ENCODE results near the gene SH2D2A. TPM values are rescaled to one million over a fixed set of nuclear protein-coding genes. Genes with fewer than 3 reads are reported as not detected.

Gene SH2D2A
- total and polyA plus RNA-seq, 2 donors (not counting 3 experiments of a cell fraction or from before 2014, with no cell fraction given) = 0.92 to 1.1 TPM

GRCh38 chr1:156805766-156806511 lies 10.7 kb downstream of the SH2D2A start:
- dilution Hi-C loops (cut with MboI; ENCODE audit: extremely low pct_ligation_motif_present, low sequenced_read_pairs) = no loop called here
- peaks cover 10% of the 10 kb centered on the region for H3K4me1 ChIP-seq (ENCODE audit: control insufficient read depth, extremely low read depth, insufficient read depth, low read length)
- no TSS peak for BruUV-seq (replicated peaks)
- H2AFZ ChIP-seq (ENCODE audit: low read depth, low read length) = no peak overlapping the region
- no peak overlapping the region for H3K27ac ChIP-seq (ENCODE audit: insufficient read depth, low read depth, low read length)
- ChIA-PET CTCF (interaction anchor here (0.6 to 2.3 kb wide), 8 partner anchors 8 to 277 kb away, joined by 3 to 15 read pairs (median 7); no protein-coding TSS in a partner anchor), POLR2A (no interaction called here)
- H3K4me3 ChIP-seq (replicated peaks in 1 of 3; ENCODE audit: insufficient read depth in 1 of 3, low read depth in 1 of 3, low read length in 3 of 3) = no peak overlapping the region
- no peaks in the 10 kb centered on the region for H3K9me1 ChIP-seq (replicated peaks; ENCODE audit: control insufficient read depth, extremely low read depth, insufficient read depth, low read length)
- no peaks in the 10 kb centered on the region for H4K20me1 ChIP-seq (replicated peaks; ENCODE audit: control insufficient read depth, extremely low read depth, insufficient read depth, low read length)
- no peak overlapping the region for H3K9ac ChIP-seq (replicated peaks; ENCODE audit: extremely low read depth, insufficient read depth, low read length)
- no peak for TF ChIP-seq JUN (IDR thresholded peaks at IDR 0.05; ENCODE audit: borderline replicate concordance, insufficient read depth, insufficient read length, low read depth)
- no peak for TF ChIP-seq MYC (IDR thresholded peaks at IDR 0.05; ENCODE audit: low read depth, low read length)
- H3K4me2 ChIP-seq (ENCODE audit: insufficient read depth, low read length) = no peak overlapping the region
- peaks cover 0 to 9% of the 10 kb centered on the region in 2 experiments for H3K36me3 ChIP-seq (ENCODE audit: control insufficient read depth in 2 of 2, extremely low read depth in 1 of 2, insufficient read depth in 2 of 2, low read length in 2 of 2)
- no peaks in the 10 kb centered on the region for H3K9me3 ChIP-seq (replicated peaks; ENCODE audit: control insufficient read depth, insufficient read depth, low read length)
- FAIRE-seq (no peak), DNase-seq (ENCODE audit: low read depth, low spot score) (peak; percentile 59)
- no peaks in the 10 kb centered on the region for H3K27me3 ChIP-seq (ENCODE audit: control insufficient read depth in 2 of 2, insufficient read depth in 2 of 2, low read length in 2 of 2)
- intact Hi-C loops (cut with micrococcal nuclease) = no loop called here
- no peaks in the 10 kb centered on the region for H3K79me2 ChIP-seq (ENCODE audit: control insufficient read depth, insufficient read depth, low read length)

DNA sequence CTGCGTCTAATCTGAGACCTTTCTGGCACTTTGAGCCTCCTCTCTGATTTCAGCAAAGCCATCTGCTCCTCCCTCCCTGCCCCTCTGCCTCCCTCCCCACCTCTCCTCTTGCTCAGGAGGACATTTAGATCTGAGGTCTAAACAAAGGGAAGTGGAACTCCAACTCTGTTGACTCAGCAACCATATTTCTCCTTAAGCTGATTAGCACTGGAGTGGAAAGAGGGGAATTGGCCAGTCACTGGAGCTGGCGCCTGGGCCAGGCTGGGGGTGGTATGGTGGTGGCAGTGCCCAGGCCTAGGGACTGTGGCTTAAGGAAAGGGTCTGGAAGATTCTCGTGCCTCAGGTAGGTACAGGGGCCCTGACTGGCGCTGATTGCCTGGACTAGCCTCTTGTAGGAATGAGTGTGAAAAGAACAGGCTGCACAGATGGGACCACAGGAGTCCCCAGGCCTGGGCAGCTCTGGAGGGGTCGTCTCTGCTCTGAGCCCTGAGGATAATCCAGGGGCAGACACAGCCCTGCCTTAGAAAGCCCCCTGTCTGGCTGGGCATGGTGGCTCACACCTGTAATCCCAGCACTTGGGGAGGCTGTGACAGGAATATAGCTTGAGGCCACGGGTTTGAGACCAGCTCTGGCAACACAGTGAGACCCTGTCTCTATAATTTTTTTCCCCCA lies 11.9 kb downstream of the SH2D2A start:
- no peaks in the 10 kb centered on the region for H3K27me3 ChIP-seq (ENCODE audit: control insufficient read depth in 2 of 2, insufficient read depth in 2 of 2, low read length in 2 of 2)
- BruUV-seq (replicated peaks) = no TSS peak
- H3K4me1 ChIP-seq (ENCODE audit: control insufficient read depth, extremely low read depth, insufficient read depth, low read length) = peaks cover 10% of the 10 kb centered on the region
- peak; percentile 10 for DNase-seq (ENCODE audit: low read depth, low spot score)
- no peak overlapping the region for H3K4me3 ChIP-seq (replicated peaks in 1 of 3; ENCODE audit: insufficient read depth in 1 of 3, low read depth in 1 of 3, low read length in 3 of 3)
- H3K79me2 ChIP-seq (ENCODE audit: control insufficient read depth, insufficient read depth, low read length) = no peaks in the 10 kb centered on the region
- ChIA-PET CTCF (interaction anchor here (1.0 to 2.3 kb wide), 8 partner anchors 9 to 123 kb away, joined by 3 to 15 read pairs (median 7); no protein-coding TSS in a partner anchor), POLR2A (no interaction called here)
- H4K20me1 ChIP-seq (replicated peaks; ENCODE audit: control insufficient read depth, extremely low read depth, insufficient read depth, low read length) = no peaks in the 10 kb centered on the region
- TF ChIP-seq, protein P1, sequence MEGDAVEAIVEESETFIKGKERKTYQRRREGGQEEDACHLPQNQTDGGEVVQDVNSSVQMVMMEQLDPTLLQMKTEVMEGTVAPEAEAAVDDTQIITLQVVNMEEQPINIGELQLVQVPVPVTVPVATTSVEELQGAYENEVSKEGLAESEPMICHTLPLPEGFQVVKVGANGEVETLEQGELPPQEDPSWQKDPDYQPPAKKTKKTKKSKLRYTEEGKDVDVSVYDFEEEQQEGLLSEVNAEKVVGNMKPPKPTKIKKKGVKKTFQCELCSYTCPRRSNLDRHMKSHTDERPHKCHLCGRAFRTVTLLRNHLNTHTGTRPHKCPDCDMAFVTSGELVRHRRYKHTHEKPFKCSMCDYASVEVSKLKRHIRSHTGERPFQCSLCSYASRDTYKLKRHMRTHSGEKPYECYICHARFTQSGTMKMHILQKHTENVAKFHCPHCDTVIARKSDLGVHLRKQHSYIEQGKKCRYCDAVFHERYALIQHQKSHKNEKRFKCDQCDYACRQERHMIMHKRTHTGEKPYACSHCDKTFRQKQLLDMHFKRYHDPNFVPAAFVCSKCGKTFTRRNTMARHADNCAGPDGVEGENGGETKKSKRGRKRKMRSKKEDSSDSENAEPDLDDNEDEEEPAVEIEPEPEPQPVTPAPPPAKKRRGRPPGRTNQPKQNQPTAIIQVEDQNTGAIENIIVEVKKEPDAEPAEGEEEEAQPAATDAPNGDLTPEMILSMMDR (IDR thresholded peaks at IDR 0.05; ENCODE audit: extremely low read depth in 1 of 2, insufficient read depth in 1 of 2, low read depth in 1 of 2, low read length in 2 of 2) = no peak
- TF ChIP-seq EZH2 (IDR thresholded peaks at IDR 0.05; ENCODE audit: borderline replicate concordance, low read depth, low read length, severe bottlenecking) (no peak), POLR2A (IDR thresholded peaks at IDR 0.05; ENCODE audit: low read depth, low read length) (no peak), JUN (IDR thresholded peaks at IDR 0.05; ENCODE audit: borderline replicate concordance, insufficient read depth, insufficient read length, low read depth) (no peak), POLR2AphosphoS5 (IDR thresholded peaks at IDR 0.05; ENCODE audit: insufficient read depth, low read depth, low read length) (no peak), GATA2 (IDR thresholded peaks at IDR 0.05; ENCODE audit: insufficient read depth, insufficient read length, low read depth, low read length) (no peak), FOS (IDR thresholded peaks at IDR 0.05; ENCODE audit: borderline replicate concordance, insufficient read depth, low read length) (no peak), MYC (IDR thresholded peaks at IDR 0.05; ENCODE audit: low read depth, low read length) (no peak)
- TF ChIP-seq, protein P2, sequence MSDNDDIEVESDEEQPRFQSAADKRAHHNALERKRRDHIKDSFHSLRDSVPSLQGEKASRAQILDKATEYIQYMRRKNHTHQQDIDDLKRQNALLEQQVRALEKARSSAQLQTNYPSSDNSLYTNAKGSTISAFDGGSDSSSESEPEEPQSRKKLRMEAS (IDR thresholded peaks at IDR 0.05; ENCODE audit: insufficient read depth, insufficient read length) = no peak
- H3K9ac ChIP-seq (replicated peaks; ENCODE audit: extremely low read depth, insufficient read depth, low read length) = no peak overlapping the region
- no peaks in the 10 kb centered on the region for H3K9me3 ChIP-seq (replicated peaks; ENCODE audit: control insufficient read depth, insufficient read depth, low read length)
- FAIRE-seq = no peak
- H3K27ac ChIP-seq (ENCODE audit: insufficient read depth, low read depth, low read length) = no peak overlapping the region
- H3K9me1 ChIP-seq (replicated peaks; ENCODE audit: control insufficient read depth, extremely low read depth, insufficient read depth, low read length) = no peaks in the 10 kb centered on the region
- dilution Hi-C loops (cut with MboI; ENCODE audit: extremely low pct_ligation_motif_present, low sequenced_read_pairs) = no loop called here
- intact Hi-C loops (cut with micrococcal nuclease) = no loop called here
- no peak overlapping the region for H2AFZ ChIP-seq (ENCODE audit: low read depth, low read length)
- H3K4me2 ChIP-seq (ENCODE audit: insufficient read depth, low read length) = no peak overlapping the region
- H3K36me3 ChIP-seq (ENCODE audit: control insufficient read depth in 2 of 2, extremely low read depth in 1 of 2, insufficient read depth in 2 of 2, low read length in 2 of 2) = peaks cover 3 to 15% of the 10 kb centered on the region in 2 experiments

All from endothelial cell of umbilical vein (primary cell).